Measurements from ENCODE around the gene GTF2H1.

DNA sequence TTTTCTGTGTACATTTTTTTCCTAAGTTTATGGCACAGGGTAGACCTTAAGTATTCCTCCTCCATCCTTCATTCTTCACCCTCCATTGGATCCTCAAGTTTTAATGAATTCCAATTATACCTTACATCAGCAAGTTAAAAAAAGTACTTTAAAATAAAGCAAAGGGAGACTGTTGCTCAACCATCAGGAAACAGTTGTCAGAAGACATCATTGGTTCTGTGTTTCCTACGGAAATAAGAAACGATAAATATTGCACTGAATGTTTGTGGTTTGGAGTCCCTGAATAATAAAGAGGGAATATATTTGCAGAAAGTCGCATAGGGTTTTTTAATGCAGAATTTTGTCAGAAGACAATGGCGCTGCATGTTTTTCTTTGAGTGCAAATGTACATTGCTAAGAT is 43.9 kb downstream of the GTF2H1 start:
- TF ChIP-seq ZNF274 (IDR thresholded peaks at IDR 0.05; ENCODE audit: low read depth, low read length), result no peak
- TF ChIP-seq YY1 (IDR thresholded peaks at IDR 0.05; ENCODE audit: insufficient read depth, insufficient read length), result no peak

All from NT2/D1 (cell line).